CD4-positive, alpha-beta T cell treated with Interferon gamma for 1 hour (primary cell): ENCODE measurements around the gene GBP1.
"Not testable (repeated sequence)": the region's sequence is repeated elsewhere in the genome, so short reads cannot be mapped to it uniquely, and the experiment has no call there.

Source experiments
- DNase-seq: peaks from one replicate; pipeline ENCODE4 v3.0.0-alpha.2; 2020

The GBP1 gene

DNA sequence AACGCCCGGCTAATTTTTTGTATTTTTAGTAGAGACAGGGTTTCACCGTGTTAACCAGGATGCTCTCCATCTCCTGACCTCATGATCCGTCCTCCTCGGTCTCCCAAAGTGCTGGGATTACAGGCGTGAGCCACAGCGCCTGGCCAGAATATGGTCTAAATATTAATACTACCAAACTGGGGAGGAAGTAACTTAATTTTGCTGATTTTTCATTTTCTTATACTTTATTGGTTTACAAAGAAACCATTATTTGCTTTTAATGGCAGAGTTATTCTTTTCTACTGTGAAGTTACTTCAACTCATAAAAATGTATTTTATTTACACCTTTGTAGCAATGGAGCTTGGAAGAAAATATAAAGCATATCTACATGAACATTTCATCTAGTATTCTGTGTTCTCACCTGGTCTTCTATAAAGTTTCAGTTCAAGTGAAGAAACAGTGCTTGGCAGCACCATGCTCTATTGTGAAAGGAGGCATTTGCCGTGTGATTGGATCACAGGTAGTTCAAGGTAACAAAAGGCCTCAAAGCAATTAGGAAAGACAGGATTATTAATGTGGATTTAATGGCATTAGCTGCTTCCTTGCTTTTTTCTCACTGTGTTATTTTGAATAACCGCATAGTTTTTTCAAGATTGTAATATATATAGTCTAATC is 13.6 kb downstream of the GBP1 start:
- no peak for DNase-seq

DNA sequence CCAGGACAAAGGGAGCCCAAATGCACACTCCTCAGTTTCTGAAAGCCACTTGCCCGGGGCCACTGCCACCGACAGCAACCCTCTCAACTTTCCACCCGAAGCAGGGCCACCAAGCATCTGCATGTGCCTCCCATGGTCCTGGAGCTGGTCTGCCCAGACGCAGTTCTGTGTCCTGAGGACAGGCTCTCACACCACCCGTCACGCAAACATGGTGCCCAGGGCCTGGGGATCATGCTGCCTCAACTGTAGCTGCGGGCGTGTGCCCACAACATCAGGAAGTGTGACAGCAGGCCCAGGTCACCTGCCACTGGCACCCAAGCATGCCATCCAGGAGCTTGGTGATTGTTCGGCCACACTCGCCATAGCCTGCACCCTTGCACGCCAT is 14.4 kb downstream of the GBP1 start:
- DNase-seq: no peak

DNA sequence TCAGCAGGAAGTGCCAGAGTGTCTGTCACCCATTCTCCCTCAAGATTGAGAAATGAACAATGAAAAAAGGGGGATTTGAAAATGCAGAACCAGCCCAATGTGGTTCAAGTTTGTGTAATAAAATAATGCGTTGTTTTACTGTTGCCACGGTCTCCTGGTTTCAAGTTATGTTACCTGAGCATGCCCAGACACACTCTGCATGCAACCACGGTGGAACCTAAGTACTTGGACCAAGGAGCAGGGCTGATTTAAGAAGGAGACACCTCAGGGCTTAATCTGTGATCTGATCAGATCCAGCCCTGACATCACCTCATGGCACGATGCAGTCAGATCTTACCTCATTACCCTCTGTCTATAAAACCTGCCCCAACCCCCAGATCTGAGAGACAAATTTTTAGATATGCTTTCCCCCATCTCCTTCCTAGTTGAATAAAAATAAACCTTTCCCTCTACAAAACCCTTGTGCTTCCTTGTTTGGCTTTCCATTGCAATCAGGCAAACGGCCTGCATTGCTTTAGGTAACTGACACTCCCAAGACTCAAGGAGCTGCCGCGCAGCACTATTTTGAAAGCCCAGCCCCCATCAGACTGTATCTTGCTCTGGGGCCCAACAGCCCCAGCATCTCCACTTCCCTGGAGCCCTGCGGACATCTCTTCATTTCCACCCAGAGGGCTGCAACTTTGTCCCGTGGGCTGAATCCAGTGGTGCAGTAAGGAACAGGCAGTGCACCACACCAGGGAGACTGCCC is 14.9 kb downstream of the GBP1 start:
- DNase-seq: not testable (repeated sequence)

DNA sequence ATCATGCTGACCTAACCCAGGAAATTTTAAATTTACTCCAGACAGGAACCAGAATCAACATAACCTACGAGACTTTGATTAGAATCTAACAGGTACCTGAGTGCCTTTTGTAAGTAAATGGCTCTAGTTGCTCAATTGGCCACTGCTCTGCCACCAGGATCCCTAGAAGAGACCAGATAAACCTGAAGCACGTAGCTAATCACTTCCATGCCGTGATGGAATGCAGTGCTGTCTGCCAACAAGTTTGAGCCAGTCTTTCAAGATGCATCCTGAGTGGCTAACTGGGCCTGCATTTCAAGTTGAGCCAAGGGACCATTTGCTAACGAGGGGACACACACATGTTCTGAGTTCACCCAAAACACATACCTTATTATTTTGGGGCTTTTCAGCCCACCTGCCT is 15.8 kb downstream of the GBP1 start:
- DNase-seq: not testable (repeated sequence)

DNA sequence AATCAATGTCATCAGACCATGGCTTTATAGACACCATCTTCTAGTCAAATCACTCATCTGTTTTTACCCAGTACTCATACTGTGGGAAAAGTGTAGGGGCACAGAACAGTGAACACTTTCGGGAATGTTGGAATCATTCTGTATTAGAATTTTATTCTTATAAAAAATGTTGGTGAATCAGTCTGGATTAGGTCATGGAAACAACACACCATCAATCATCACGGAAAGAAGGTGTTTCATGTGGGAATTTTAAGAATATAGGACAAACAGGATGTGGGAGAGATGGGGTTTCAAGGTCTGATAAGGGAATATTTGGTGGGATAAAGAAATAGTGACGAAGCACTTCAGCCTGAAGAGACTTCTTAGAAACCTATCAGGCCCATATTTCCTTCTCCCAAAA is 17.3 kb downstream of the GBP1 start:
- no peak for DNase-seq

DNA sequence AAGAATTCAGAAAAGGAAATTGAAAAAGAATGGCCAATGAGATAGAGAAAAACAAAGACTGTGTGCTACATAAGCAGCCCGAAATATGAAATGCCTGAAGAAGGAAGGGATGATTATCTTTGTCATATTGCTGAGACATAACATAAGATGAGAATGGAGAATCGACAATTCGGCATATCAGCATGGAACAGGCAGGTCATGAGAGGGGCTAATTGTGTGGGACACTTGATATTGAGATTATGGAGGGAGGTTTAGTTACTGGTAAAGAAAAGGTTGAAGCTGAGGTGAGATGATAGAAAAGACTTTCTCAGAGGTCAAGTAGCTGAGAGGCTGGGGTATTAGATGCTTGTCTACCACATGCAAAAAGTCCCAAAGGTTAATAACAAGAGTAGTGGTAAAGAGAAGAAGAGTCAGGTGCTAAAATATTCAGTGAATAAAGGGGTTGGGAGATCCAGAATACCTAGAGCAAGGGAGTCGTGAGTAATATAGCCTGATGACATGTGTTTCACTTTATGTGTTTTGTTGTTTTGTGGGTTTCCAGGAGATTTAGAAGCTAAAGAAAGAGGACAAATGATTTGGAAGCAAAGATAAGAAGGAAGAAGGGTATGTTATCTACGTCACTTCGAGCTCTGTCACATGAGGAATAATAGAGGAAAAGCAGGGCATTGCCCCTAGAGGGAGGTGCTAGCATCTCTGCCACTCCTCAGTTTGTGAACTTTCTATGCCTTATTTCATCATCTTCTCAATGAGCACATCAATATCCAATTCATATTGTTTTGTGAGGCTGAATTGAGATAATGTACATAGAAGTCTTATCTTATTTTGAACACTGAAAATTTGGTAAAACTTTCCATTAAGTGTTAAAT is 18.5 kb downstream of the GBP1 start:
- not testable (repeated sequence) for DNase-seq

DNA sequence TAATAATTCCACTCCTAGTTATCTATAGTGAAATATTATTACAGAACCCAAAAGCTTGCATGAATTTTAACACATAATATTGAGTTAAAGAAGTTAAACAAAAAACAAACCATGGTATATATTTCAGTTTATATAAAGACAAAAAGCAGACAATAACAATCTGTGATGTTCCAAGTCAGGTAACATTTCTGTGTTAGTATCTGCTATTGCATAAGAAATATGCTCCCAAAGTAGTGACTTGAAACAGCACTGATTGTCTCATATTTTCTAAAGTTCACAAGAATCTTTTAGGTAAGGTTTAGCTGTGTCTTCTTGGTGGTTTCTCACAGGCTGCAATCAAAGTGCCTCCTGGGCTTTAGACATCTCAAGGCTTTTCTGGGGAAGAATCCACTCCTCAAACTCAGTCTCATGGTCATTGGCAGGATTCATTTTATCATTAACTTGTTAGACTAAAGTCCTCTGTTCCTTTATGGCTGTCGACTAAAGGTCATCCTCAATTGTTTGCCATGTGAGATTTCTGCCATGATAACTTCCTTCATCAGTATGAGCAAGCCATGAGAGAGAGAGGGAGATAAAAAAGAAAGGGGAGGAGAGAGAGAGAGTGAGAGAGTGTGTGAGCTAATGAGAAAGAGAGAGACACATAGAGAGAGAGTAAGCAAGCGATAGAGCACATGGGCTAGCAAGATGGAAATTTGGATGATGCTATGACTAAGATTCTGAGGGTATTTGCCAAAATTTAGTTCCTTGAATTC is 19.9 kb downstream of the GBP1 start:
- no peak for DNase-seq

DNA sequence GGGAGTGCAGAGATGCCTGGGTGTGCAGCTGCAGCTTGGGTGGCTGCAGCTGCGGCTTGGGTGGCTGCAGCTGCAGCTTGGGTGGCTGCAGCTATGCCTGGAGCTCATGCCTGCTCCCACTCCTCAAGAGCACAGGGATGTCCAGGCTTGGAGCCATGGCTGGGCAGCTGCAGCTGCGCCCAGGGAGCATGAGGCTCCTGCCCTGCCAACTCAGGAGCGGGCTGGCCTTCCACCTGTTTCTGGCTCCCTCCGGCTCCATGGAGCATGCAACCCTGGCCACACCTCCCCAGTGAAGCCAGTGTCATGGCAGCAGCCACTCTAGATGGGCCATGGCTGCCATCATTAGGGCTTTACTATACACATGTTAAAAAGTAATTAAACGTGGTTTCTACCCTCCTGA is 21.1 kb downstream of the GBP1 start:
- DNase-seq: no peak

DNA sequence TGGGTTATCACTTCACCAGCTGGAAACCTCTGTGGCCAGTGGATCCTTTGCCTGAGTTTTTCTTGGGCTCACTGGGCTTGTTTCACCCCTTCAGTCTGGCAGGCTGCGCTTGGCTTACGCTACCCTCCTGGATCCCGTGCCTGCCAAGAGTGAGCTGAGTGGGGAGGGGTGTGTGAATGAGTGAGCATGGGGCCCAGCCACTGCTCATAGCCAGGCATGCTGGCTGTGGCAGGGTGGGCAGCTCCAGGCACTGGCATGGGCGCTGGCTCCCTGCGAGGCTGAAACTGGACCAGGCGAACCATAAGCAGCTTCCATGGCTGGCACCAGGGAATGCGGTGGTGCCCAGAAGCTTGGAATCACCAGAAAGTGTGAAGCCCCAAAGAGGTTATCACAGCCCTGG is 22.5 kb downstream of the GBP1 start:
- no peak for DNase-seq

DNA sequence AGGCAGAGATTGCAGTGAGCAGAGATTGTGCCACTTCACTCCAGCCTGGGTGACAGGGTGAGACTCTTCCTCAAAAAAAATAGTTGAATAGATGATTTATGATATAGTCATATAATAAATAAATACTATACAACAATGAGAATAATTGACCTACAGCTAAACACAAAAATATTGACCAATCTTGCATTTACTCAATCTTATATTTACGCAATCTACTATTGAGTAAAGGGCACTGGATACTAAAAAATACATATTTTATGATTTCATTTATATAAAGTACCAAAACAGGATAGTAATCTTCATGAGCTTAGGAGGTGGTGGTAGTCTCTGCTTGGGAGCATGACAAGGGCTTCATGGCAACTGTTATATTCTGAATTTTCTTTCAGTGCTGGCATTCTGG is 23.3 kb downstream of the GBP1 start:
- no peak for DNase-seq

DNA sequence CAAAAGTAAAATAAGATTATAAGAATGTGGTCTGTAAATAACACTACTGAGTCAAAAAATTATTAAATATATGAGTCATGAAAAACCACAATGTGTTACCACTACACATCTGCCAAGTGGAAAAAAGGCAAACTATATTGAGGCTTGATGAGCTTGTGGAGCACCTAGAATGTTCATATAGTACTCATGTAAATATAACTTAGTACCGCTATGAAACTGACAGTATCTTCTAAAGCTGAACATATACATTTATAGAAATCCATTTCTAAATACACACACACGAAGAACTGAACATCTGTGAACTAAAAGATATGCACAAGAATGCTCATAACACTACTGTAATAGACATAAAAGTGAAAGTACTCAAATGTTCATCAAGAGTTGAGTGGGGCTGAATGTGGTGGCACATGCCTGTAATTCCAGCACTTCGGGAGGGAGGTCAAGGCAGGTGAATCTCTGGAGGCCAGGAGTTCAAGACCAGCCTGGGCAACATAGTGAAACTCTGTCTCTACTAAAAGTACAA is 23.8 kb downstream of the GBP1 start:
- no peak for DNase-seq

DNA sequence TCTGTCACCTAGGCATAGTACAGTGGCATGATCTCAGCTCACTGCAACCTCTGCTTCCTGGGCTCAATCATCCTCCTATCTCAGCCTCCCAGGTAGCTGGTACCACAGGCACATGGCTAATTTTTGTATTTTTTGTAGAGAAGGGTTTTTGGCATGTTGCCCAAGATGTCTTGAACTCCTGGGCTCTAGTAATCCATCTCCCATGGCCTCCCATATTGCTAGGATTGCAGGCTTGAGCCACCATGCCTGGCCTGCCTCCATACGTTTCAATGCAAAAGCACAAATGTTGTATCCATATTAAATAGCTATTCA is 24.7 kb downstream of the GBP1 start:
- no peak for DNase-seq

DNA sequence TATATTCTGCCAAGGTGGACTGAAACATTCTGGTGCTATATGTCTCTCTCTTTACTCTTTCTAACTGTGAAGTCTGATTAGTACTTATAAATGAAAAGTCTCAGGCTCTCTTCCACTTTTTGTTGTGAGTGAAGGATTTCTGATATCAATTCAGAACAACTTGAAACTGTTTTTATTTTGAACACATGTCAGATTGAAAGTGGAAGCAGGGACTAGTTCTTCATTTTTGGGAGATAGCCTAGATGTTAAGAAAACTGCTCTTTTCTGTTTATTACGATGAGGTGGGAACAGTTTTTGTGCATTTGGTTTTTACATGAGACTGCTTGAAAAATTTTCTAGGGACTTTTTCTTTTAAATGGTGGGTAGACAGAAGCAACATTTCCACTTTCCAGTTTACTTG is 27.8 kb downstream of the GBP1 start:
- DNase-seq: no peak

DNA sequence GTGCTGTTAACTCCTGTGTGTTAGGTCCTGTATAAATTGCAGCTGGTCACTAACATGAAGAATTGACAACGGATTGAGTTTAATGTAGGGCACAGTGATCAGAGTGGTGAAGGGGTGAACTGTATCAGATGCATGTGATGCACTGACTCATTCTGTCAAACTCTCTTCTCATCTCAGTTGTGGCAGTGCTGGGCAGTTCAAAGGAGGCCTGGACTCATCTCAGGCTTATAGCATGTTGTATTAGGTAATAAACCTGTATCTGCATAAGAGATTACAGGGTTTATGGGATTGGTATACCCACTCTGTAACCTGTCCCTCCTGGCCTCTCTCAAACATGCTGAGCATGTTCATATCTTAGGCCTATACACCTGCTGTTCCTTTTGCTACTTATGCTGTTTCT is 29.9 kb downstream of the GBP1 start:
- DNase-seq: no peak

DNA sequence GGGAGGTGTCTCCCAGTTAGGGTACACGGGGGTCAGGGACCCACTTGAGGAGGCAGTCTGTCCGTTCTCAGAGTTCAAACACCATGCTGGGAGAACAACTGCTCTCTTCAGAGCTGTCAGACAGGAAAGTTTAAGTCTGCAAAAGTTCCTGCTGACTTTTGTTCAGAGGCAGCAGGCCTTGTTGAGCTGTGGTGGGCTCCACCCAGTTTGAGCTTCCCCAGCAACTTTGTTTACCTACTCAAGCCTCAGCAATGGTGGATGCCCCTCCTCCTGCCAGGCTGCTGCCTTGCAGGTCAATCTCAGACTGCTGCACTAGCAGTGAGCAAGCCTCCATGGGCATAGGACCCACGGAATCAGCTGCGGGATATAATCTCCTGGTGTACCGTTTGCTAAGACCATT is 31.0 kb downstream of the GBP1 start:
- not testable (repeated sequence) for DNase-seq

DNA sequence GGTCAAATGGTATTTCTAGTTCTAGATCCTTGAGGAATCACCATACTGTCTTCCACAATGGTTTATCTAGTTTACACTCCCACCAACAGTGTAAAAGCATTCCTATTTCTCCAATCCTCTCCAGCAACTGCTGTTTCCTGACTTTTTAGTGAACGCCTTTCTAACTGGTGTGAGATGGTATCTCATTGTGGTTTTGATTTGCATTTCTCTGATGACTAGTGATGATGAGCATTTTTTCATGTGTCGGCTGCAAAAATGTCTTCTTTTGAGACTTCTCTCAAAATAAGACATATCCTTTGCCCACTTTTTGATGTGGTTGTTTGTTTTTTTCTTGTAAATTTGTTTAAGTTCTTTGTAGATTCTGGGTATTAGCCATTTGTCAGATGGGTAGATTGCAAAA is 36.0 kb downstream of the GBP1 start:
- DNase-seq: not testable (repeated sequence)

DNA sequence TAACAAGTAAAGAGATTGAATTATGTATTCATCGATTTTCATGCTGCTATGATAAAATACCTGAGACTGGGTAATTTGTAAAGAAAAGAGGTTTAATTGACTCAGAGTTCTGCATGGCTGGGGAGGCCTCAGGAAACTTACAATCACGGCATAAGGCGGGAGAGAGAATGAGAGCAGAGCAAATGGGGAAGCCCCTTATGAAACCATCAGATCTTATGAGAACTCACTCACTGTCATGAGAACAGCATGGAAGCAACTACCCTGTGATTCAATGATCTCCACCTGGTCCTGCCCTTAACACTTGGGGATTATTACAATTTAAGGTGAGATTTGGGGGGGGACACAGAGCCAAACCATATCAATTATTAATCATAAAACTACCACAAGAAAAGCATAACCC is 39.1 kb downstream of the GBP1 start:
- DNase-seq: no peak

DNA sequence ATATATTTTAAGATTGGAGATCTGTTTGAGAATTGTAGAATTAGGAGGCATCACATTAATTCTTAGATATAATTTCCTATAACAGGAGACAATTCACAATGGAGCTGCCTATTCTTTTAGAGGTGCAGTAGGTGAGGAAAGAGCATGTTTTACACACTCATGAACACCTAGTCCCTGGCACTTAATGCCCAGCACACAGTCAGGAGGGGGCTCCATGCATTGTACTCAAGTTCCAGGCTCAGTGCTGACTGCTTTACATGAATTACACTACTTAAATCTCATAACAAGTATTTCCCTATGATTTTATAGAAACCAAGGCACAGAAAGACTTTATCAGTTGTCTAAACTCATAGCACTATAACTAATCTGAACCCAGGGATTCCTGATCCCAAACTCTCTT is 42.0 kb downstream of the GBP1 start:
- no peak for DNase-seq

DNA sequence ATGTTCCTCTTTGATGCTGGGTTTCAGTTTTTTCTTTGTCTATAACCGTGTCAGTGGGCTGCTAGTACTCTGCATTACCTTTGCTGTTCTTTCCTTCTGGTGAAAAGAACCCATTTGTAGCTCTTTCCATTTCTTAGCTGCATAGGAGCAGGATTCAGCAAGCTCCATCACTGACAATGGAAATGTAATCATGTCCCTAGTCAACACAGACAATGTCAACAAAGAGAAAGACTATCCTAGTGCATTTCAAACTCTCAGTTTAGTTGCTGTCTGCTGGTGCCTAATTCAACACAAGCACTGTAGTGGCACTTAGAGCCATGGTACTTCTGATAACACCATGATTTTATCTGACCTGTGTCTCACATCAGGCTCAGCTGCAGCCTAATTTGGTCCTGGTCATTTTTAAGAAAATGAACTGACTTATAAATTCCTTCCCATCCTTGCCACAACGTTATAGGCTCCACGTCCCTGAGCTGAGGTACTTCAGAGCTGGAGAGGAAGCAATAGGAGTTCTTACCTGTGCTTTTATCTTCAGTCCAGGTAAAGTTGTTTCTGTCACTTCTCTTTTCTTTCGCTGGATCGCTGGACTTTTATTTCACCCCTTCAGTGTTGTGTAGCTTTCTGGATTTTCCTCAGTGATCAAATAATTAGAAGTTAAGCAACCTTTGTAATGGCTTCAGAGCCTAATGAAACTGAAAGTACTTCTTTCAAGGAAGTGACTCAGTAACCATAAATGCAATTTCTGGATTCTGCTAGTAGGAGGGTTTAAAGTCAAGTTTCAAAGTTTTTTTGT is 42.6 kb downstream of the GBP1 start, which contains the start of gene GBP3:
Gene GBP3, minus strand, starts transcription at position 700 of the 793 bp plus-strand sequence. CDS start 2,145 bp downstream, outside the sequence.
- DNase-seq: no peak

DNA sequence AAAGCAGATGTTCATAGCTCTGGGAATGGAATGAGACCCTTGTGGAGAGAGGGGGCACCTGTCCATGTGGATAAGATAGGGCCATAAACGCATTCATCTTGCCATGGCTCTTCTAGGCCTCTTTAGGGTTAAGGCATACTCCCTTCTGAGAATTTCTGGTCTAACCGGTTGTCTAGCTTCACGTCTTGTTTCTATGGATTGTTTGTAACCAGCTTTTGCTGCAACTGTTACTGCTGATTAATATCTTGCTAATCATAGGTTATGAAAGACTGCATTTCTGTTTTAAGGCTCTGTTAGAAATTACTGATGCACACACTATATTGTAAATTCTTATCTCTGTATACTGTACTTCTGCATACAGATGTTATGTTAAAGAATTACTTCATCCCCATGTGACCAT is 46.7 kb downstream of the GBP1 start:
- not testable (repeated sequence) for DNase-seq

DNA sequence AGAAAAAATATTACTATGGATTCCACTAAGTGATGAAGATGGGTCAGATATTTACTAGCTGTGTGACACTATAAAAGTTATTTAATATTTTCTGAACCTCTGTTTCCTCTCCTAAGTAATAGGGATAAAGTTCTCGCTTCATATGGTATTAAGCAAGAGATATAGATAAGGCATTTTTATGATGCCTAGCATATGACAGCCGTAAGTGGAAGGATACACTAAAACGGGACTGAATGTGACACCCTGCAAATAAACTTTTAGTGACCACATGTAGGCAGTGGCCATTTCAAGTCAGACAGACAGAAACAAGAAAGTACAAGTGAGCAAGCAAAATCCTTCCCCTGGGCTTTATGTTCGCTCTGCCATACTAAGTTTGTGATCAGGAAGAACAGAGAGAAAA is 56.5 kb downstream of the GBP1 start:
- DNase-seq: no peak
